ENCODE results near the gene CD300LB. TPM values are rescaled to one million over a fixed set of nuclear protein-coding genes. Genes with fewer than 3 reads are reported as not detected.
"Not testable (repeated sequence)": the region's sequence is repeated elsewhere in the genome, so short reads cannot be mapped to it uniquely, and the experiment has no call there.

Gene CD300LB
- not detected for total RNA-seq

- Histone ChIP-seq H3K9me3 (peaks cover 0 to 4% of the 10 kb centered on the region in 2 donors), H3K27ac (no peak within 1 kb of the TSS), H3K27me3 (no peaks in the 10 kb centered on the region), H3K4me1 (no peaks in the 10 kb centered on the region), H3K4me3 (no peak within 1 kb of the TSS), H3K36me3 (no peaks in the 10 kb centered on the region)
- TF ChIP-seq CTCF (IDR thresholded peaks at IDR 0.05), result no peak
- intact Hi-C loops (cut with DNase I), result no loop called here
- peak in 1 of 2 donors; percentile 47 for DNase-seq (ENCODE audit: low spot score in 2 of 2)
Measured at GRCh38 chr17:74531231-74531761, at the start of gene CD300LB. CD300LB (minus strand) TSS chr17:74531475; CDS start chr17:74531350, 125 bp downstream.

- H3K4me1 ChIP-seq, result no peaks in the 10 kb centered on the region
- no peak overlapping the region for H3K4me3 ChIP-seq
- intact Hi-C loops (cut with DNase I), result no loop called here
- H3K27me3 ChIP-seq, result no peaks in the 10 kb centered on the region
- TF ChIP-seq CTCF (IDR thresholded peaks at IDR 0.05), result no peak
- H3K9me3 ChIP-seq, result no peaks in the 10 kb centered on the region
- no peaks in the 10 kb centered on the region for H3K36me3 ChIP-seq
- DNase-seq (ENCODE audit: low spot score in 2 of 2), result no peak
- H3K27ac ChIP-seq, result no peak overlapping the region
Measured at GRCh38 chr17:74579900-74580299, 48.6 kb upstream of the CD300LB start.

GRCh38 chr17:74578979-74579378, 47.7 kb upstream of the CD300LB start:
- Histone ChIP-seq H3K27ac (no peak overlapping the region), H3K36me3 (no peaks in the 10 kb centered on the region), H3K4me1 (no peaks in the 10 kb centered on the region), H3K27me3 (no peaks in the 10 kb centered on the region), H3K9me3 (no peaks in the 10 kb centered on the region), H3K4me3 (no peak overlapping the region)
- DNase-seq (ENCODE audit: low spot score in 2 of 2), result no peak
- intact Hi-C loops (cut with DNase I), result no loop called here
- TF ChIP-seq CTCF (IDR thresholded peaks at IDR 0.05), result no peak

- H3K36me3 ChIP-seq, result no peaks in the 10 kb centered on the region
- intact Hi-C loops (cut with DNase I), result no loop called here
Measured at GRCh38 chr17:74574489-74575142, 43.3 kb upstream of the CD300LB start.

GRCh38 chr17:74573635-74574034, 42.4 kb upstream of the CD300LB start:
- intact Hi-C loops (cut with DNase I); H3K27me3 ChIP-seq; H3K9me3 ChIP-seq; H3K4me3 ChIP-seq; DNase-seq (ENCODE audit: low spot score in 2 of 2); H3K27ac ChIP-seq; H3K36me3 ChIP-seq; H3K4me1 ChIP-seq: not testable (repeated sequence)

More at GRCh38 chr17:74574489-74575142, 43.3 kb upstream of the CD300LB start:
- Histone ChIP-seq H3K4me1 (no peaks in the 10 kb centered on the region), H3K27ac (no peak overlapping the region), H3K4me3 (no peak overlapping the region), H3K27me3 (no peaks in the 10 kb centered on the region), H3K9me3 (no peaks in the 10 kb centered on the region)
- no peak for DNase-seq (ENCODE audit: low spot score in 2 of 2)
- no peak for TF ChIP-seq CTCF (IDR thresholded peaks at IDR 0.05)

GRCh38 chr17:74573169-74573568, 41.9 kb upstream of the CD300LB start:
- no peak for DNase-seq (ENCODE audit: low spot score in 2 of 2)

More at GRCh38 chr17:74573169-74573568, 41.9 kb upstream of the CD300LB start:
- Histone ChIP-seq H3K27ac (no peak overlapping the region), H3K36me3 (no peaks in the 10 kb centered on the region), H3K4me1 (no peaks in the 10 kb centered on the region), H3K4me3 (no peak overlapping the region), H3K27me3 (no peaks in the 10 kb centered on the region), H3K9me3 (no peaks in the 10 kb centered on the region)
- intact Hi-C loops (cut with DNase I), result no loop called here
- no peak for TF ChIP-seq CTCF (IDR thresholded peaks at IDR 0.05)
